Loucy (cell line): ENCODE measurements around the gene TRAPPC12.

Experiments used
- CTCF ChIP-seq: fragments of 200-600 bp; sonication (generic); conservative IDR thresholded peaks from 2 replicates; pipeline ENCODE4 v1.5.1; 2014; ENCODE audit warnings: mild to moderate bottlenecking, antibody characterized with exemption, low read length
- EZH2phosphoT487 ChIP-seq: fragments of 200-600 bp; IDR thresholded peaks from 2 replicates; pipeline ENCODE4 v1.6.1; 2018; ENCODE audit warnings: antibody characterized with exemption, mild to moderate bottlenecking, moderate library complexity, borderline replicate concordance

GRCh38 chr2:3433776-3434400 is 54.4 kb downstream of the TRAPPC12 start:
- TF ChIP-seq CTCF, result no peak
- TF ChIP-seq EZH2phosphoT487, result no peak
